Trophoblast cell (in vitro differentiated cells and primary cell): Measurements from ENCODE around the gene RIT2.

Experiments
- DNase-seq, 2 donors: peaks; one replicate each; pipeline ENCODE4 v3.0.0-alpha.2; 2016
- H2AFZ ChIP-seq: 2 replicates; pipeline ENCODE4 v1.6.1; 2013; ENCODE audit warnings: low read length, moderate library complexity, mild to moderate bottlenecking; ENCODE audit not compliant: insufficient read depth, poor library complexity
- H2AK5ac ChIP-seq: 2 replicates; pipeline ENCODE4 v1.6.1; 2013; ENCODE audit warnings: mild to moderate bottlenecking, low read length
- H2BK120ac ChIP-seq: 2 replicates; pipeline ENCODE4 v1.6.1; 2013; ENCODE audit warnings: low read length, mild to moderate bottlenecking, moderate library complexity; ENCODE audit not compliant: insufficient read depth, poor library complexity
- H2BK12ac ChIP-seq: 2 replicates; pipeline ENCODE4 v1.6.1; 2013; ENCODE audit warnings: mild to moderate bottlenecking, low read length, moderate library complexity
- H2BK5ac ChIP-seq: 2 replicates; pipeline ENCODE4 v1.6.1; 2013; ENCODE audit warnings: low read length, low read depth, moderate library complexity, mild to moderate bottlenecking; ENCODE audit not compliant: poor library complexity
- H3K14ac ChIP-seq: 2 replicates; pipeline ENCODE4 v1.6.1; 2013; ENCODE audit warnings: mild to moderate bottlenecking, low read length
- H3K18ac ChIP-seq: 2 replicates; pipeline ENCODE4 v1.6.1; 2013; ENCODE audit warnings: mild to moderate bottlenecking, low read length
- H3K23ac ChIP-seq: 2 replicates; pipeline ENCODE4 v1.6.1; 2013; ENCODE audit warnings: low read length
- H3K27ac ChIP-seq: 2 replicates; pipeline ENCODE4 v1.5.1; 2013; ENCODE audit warnings: low read depth, mild to moderate bottlenecking, inconsistent platforms, low read length, moderate library complexity
- H3K27me3 ChIP-seq: 2 replicates; pipeline ENCODE4 v1.6.1; 2013; ENCODE audit warnings: inconsistent platforms, mild to moderate bottlenecking, low read length, moderate library complexity; ENCODE audit not compliant: insufficient read depth
- H3K36me3 ChIP-seq, 2 experiments: 1 replicate in 1 of 2; 2 replicates in 1 of 2; pipeline ENCODE4 v1.6.1; 2013; ENCODE audit warnings: low read length in 2 of 2, mild to moderate bottlenecking in 2 of 2, moderate library complexity in 1 of 2; ENCODE audit not compliant: insufficient read depth in 2 of 2, control insufficient read depth in 1 of 2
- H3K4ac ChIP-seq: 2 replicates; pipeline ENCODE4 v1.6.1; 2013; ENCODE audit warnings: low read depth, mild to moderate bottlenecking, low read length, moderate library complexity
- H3K4me1 ChIP-seq, 2 experiments: 1 replicate in 1 of 2; 2 replicates in 1 of 2; pipeline ENCODE4 v1.6.1; 2013; ENCODE audit warnings: low read length in 2 of 2, mild to moderate bottlenecking in 2 of 2, moderate library complexity in 1 of 2; ENCODE audit not compliant: insufficient read depth in 2 of 2, control insufficient read depth in 1 of 2
- H3K4me2 ChIP-seq: 2 replicates; pipeline ENCODE4 v1.6.1; 2013; ENCODE audit warnings: inconsistent platforms, mild to moderate bottlenecking, low read length, moderate library complexity
- H3K4me3 ChIP-seq: 2 replicates; pipeline ENCODE4 v1.5.1; 2013; ENCODE audit warnings: mild to moderate bottlenecking, low read depth, low read length, inconsistent platforms
- H3K79me1 ChIP-seq: one replicate; pipeline ENCODE4 v1.6.1; 2013; ENCODE audit warnings: low read length
- H3K79me2 ChIP-seq: 2 replicates; pipeline ENCODE4 v1.6.1; 2013; ENCODE audit warnings: low read length, mild to moderate bottlenecking; ENCODE audit not compliant: control insufficient read depth, insufficient read depth, poor library complexity
- H3K9ac ChIP-seq: 2 replicates; pipeline ENCODE4 v1.6.1; 2013; ENCODE audit warnings: mild to moderate bottlenecking, low read length
- H3K9me3 ChIP-seq: 2 replicates; pipeline ENCODE4 v1.6.1; 2013; ENCODE audit warnings: low read depth, mild to moderate bottlenecking, control low read depth, inconsistent platforms, low read length; ENCODE audit not compliant: insufficient read depth
- H4K12ac ChIP-seq: 2 replicates; pipeline ENCODE4 v1.6.1; 2013; ENCODE audit warnings: low read depth, mild to moderate bottlenecking, low read length, moderate library complexity
- H4K8ac ChIP-seq: 2 replicates; pipeline ENCODE4 v1.6.1; 2013; ENCODE audit warnings: low read depth, mild to moderate bottlenecking, low read length, moderate library complexity
- H4K91ac ChIP-seq: one replicate; pipeline ENCODE4 v1.6.1; 2013; ENCODE audit warnings: low read depth, mild to moderate bottlenecking, low read length, moderate library complexity
- WGBS: extraction: QIAGEN DNeasy Blood & Tissue Kit; methylation state at CpG from one replicate; pipeline ENCODE4 v1.1.7; 2013; ENCODE audit warnings: missing lambda C conversion rate; ENCODE audit not compliant: insufficient read length, insufficient coverage; ENCODE audit errors: extremely low coverage; 5-methylcytosine and 5-hydroxymethylcytosine counted together

The RIT2 gene

GRCh38 chr18:42920621-42921020 is 194.9 kb downstream of the RIT2 start:
- no peak overlapping the region for H2AK5ac ChIP-seq

GRCh38 chr18:42915299-42915698 is 200.2 kb downstream of the RIT2 start:
- WGBS = no CpG with 5 or more reads among the region's 2 CpGs
- H3K27me3 ChIP-seq = no peaks in the 10 kb centered on the region
- no peak overlapping the region for H4K12ac ChIP-seq
- no peak overlapping the region for H2AFZ ChIP-seq
- H2AK5ac ChIP-seq = no peak overlapping the region
- H3K4ac ChIP-seq = no peak overlapping the region
- H4K8ac ChIP-seq = no peak overlapping the region
- H4K91ac ChIP-seq = no peak overlapping the region
- no peak overlapping the region for H3K9ac ChIP-seq
- H3K4me3 ChIP-seq = no peak overlapping the region
- H3K36me3 ChIP-seq = no peaks in the 10 kb centered on the region
- no peak overlapping the region for H2BK120ac ChIP-seq
- DNase-seq = no peak
- H3K23ac ChIP-seq = no peak overlapping the region
- no peaks in the 10 kb centered on the region for H3K79me2 ChIP-seq
- H3K27ac ChIP-seq = no peak overlapping the region
- H3K4me2 ChIP-seq = no peak overlapping the region
- H3K18ac ChIP-seq = no peak overlapping the region
- no peak overlapping the region for H2BK12ac ChIP-seq
- H3K9me3 ChIP-seq = no peaks in the 10 kb centered on the region
- no peak overlapping the region for H3K14ac ChIP-seq
- H2BK5ac ChIP-seq = no peak overlapping the region
- H3K4me1 ChIP-seq = no peaks in the 10 kb centered on the region
- H3K79me1 ChIP-seq = no peaks in the 10 kb centered on the region

More at GRCh38 chr18:42920621-42921020, 194.9 kb downstream of the RIT2 start:
- Histone ChIP-seq H3K4me2 (no peak overlapping the region), H4K12ac (no peak overlapping the region), H3K14ac (no peak overlapping the region), H4K8ac (no peak overlapping the region), H2BK120ac (no peak overlapping the region), H4K91ac (no peak overlapping the region), H3K18ac (no peak overlapping the region), H3K27ac (no peak overlapping the region), H3K36me3 (no peaks in the 10 kb centered on the region), H2BK5ac (no peak overlapping the region), H3K4me3 (no peak overlapping the region), H3K79me2 (no peaks in the 10 kb centered on the region), H3K27me3 (no peaks in the 10 kb centered on the region), H3K23ac (no peak overlapping the region), H3K4ac (no peak overlapping the region), H2AFZ (no peak overlapping the region), H3K4me1 (no peaks in the 10 kb centered on the region), H3K9me3 (no peaks in the 10 kb centered on the region), H3K9ac (no peak overlapping the region), H3K79me1 (no peaks in the 10 kb centered on the region), H2BK12ac (no peak overlapping the region)
- no peak for DNase-seq
- no CpG with 5 or more reads among the region's 1 CpG for WGBS

GRCh38 chr18:42914476-42914875 is 201.0 kb downstream of the RIT2 start:
- no CpG with 5 or more reads among the region's 1 CpG for whole genome bisulfite sequencing
- Histone ChIP-seq H3K9ac (no peak overlapping the region), H3K23ac (no peak overlapping the region), H3K36me3 (no peaks in the 10 kb centered on the region), H3K27ac (no peak overlapping the region), H3K4me2 (no peak overlapping the region), H3K79me2 (no peaks in the 10 kb centered on the region), H3K27me3 (no peaks in the 10 kb centered on the region), H3K79me1 (no peaks in the 10 kb centered on the region), H2BK120ac (no peak overlapping the region), H3K9me3 (no peaks in the 10 kb centered on the region), H3K4me3 (no peak overlapping the region), H2BK12ac (no peak overlapping the region), H4K12ac (no peak overlapping the region), H4K91ac (no peak overlapping the region), H3K4me1 (no peaks in the 10 kb centered on the region), H4K8ac (no peak overlapping the region), H2AK5ac (no peak overlapping the region), H3K4ac (no peak overlapping the region), H3K14ac (no peak overlapping the region), H2AFZ (no peak overlapping the region), H3K18ac (no peak overlapping the region), H2BK5ac (no peak overlapping the region)
- DNase-seq = no peak

- WGBS = no CpG with 5 or more reads among the region's 3 CpGs
- H3K4ac ChIP-seq = no peak overlapping the region
- no peak for DNase-seq
- no peak overlapping the region for H3K23ac ChIP-seq
- no peaks in the 10 kb centered on the region for H3K79me1 ChIP-seq
- H4K8ac ChIP-seq = no peak overlapping the region
- no peak overlapping the region for H2BK12ac ChIP-seq
- H2BK120ac ChIP-seq = no peak overlapping the region
- no peak overlapping the region for H3K4me3 ChIP-seq
- H3K4me2 ChIP-seq = no peak overlapping the region
- H4K12ac ChIP-seq = no peak overlapping the region
- H4K91ac ChIP-seq = no peak overlapping the region
- H3K18ac ChIP-seq = no peak overlapping the region
- H3K4me1 ChIP-seq = no peaks in the 10 kb centered on the region
- no peak overlapping the region for H3K14ac ChIP-seq
- no peaks in the 10 kb centered on the region for H3K79me2 ChIP-seq
- H2AFZ ChIP-seq = no peak overlapping the region
- no peak overlapping the region for H3K27ac ChIP-seq
- no peak overlapping the region for H2BK5ac ChIP-seq
- H2AK5ac ChIP-seq = no peak overlapping the region
- H3K9me3 ChIP-seq = no peaks in the 10 kb centered on the region
- no peaks in the 10 kb centered on the region for H3K36me3 ChIP-seq
- no peaks in the 10 kb centered on the region for H3K27me3 ChIP-seq
- H3K9ac ChIP-seq = no peak overlapping the region
Measured at GRCh38 chr18:42909095-42909494, 206.4 kb downstream of the RIT2 start.
